Subcutaneous abdominal adipose tissue (tissue), 5 donors: ENCODE results near the gene PDHB.
"Not testable (repeated sequence)": the region's sequence is repeated elsewhere in the genome, so short reads cannot be mapped to it uniquely, and the experiment has no call there.

Experiments
- H3K27ac ChIP-seq: one replicate; pipeline ENCODE4 v1.7.0; 2013; ENCODE audit warnings: low read depth, mild to moderate bottlenecking, inconsistent platforms, low read length, moderate library complexity
- H3K27me3 ChIP-seq, 5 donors: one replicate each; pipeline ENCODE4 v1.7.0; 2013; ENCODE audit warnings: low read length in 5 of 5, inconsistent platforms in 1 of 5; ENCODE audit not compliant: control insufficient read depth in 5 of 5, insufficient read depth in 4 of 5
- H3K36me3 ChIP-seq, 5 donors: one replicate each; pipeline ENCODE4 v1.7.0; 2013; ENCODE audit warnings: low read length in 5 of 5; ENCODE audit not compliant: control insufficient read depth in 5 of 5, insufficient read depth in 5 of 5
- H3K4me1 ChIP-seq, 5 donors: one replicate each; pipeline ENCODE4 v1.7.0; 2013; ENCODE audit warnings: low read length in 5 of 5, mild to moderate bottlenecking in 3 of 5, moderate library complexity in 1 of 5; ENCODE audit not compliant: control insufficient read depth in 5 of 5, insufficient read depth in 5 of 5
- H3K4me3 ChIP-seq, 5 donors: one replicate each; pipeline ENCODE4 v1.7.0; 2013; ENCODE audit warnings: low read length in 5 of 5, low read depth in 1 of 5
- H3K9ac ChIP-seq, 5 donors: one replicate each; pipeline ENCODE4 v1.7.0; 2013; ENCODE audit warnings: low read length in 5 of 5, mild to moderate bottlenecking in 4 of 5, moderate library complexity in 3 of 5
- H3K9me3 ChIP-seq, 5 donors: one replicate each; pipeline ENCODE4 v1.7.0; 2013; ENCODE audit warnings: low read length in 5 of 5; ENCODE audit not compliant: control insufficient read depth in 5 of 5
- donor health status: healthy.
- donor health status: healthy.
- donor health status: healthy.
- donor health status: healthy.
- donor health status: healthy.

PDHB gene

DNA sequence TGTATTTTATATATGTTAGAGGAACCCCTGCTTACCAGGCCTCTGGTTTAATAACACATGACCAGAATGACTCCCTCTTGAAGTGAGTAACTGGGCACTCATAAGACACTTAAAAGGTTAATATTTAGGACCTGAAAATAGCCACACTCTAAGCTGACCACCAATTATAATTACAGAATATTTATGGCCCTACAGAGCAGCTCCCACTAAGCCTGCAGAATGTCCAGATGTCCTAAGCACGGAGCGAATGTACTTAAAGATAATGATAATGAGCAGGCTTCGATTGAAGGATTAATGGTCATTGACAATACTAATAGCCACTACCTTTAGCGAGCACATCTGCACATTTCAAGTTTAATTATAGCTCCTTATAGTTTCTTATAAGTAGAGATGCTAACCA lies 35.5 kb upstream of the PDHB start:
- Histone ChIP-seq H3K9ac (no peak overlapping the region), H3K27me3 (no peaks in the 10 kb centered on the region), H3K36me3 (no peaks in the 10 kb centered on the region), H3K4me1 (no peaks in the 10 kb centered on the region), H3K9me3 (no peaks in the 10 kb centered on the region), H3K27ac (no peak overlapping the region), H3K4me3 (no peak overlapping the region)

GRCh38 chr3:58466899-58467563 lies 33.4 kb upstream of the PDHB start:
- H3K27me3 ChIP-seq, result no peaks in the 10 kb centered on the region
- H3K27ac ChIP-seq, result no peak overlapping the region

DNA sequence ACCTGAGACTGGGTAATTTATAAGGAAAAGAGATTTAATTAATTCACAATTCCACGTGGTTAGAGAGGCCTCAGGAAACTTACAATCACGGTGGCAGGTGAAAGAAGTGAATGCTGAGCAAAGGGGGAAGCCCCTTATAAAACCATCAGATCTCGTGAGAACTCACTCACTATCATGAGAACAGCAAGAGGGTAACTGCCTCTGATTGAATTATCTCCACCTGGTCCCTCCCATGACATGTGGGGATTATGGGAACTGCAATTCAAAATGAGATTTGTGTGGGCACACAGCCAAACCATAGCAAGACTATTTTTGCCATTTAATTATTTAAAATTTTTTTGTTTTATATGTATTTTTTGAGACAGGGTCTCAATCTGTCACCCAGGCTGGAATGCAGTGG lies 31.2 kb upstream of the PDHB start:
- peaks cover 0 to 14% (median 12%) of the 10 kb centered on the region in 5 donors for H3K4me1 ChIP-seq
- H3K4me3 ChIP-seq, result no peak overlapping the region
- H3K36me3 ChIP-seq, result no peaks in the 10 kb centered on the region
- H3K27me3 ChIP-seq, result no peaks in the 10 kb centered on the region
- no peak overlapping the region for H3K9ac ChIP-seq
- no peaks in the 10 kb centered on the region for H3K9me3 ChIP-seq
- H3K27ac ChIP-seq, result no peak overlapping the region

More at GRCh38 chr3:58466899-58467563, 33.4 kb upstream of the PDHB start:
- Histone ChIP-seq H3K9me3 (no peaks in the 10 kb centered on the region), H3K36me3 (no peaks in the 10 kb centered on the region), H3K4me1 (peaks cover 0 to 14% (median 12%) of the 10 kb centered on the region in 5 donors), H3K4me3 (no peak overlapping the region), H3K9ac (no peak overlapping the region)

GRCh38 chr3:58463942-58464271 lies 30.3 kb upstream of the PDHB start:
- Histone ChIP-seq H3K4me3 (peak overlapping the region in 3 of 5 donors; percentile 34 to 64 (median 58)), H3K9ac (no peak overlapping the region), H3K4me1 (peaks cover 0 to 14% (median 12%) of the 10 kb centered on the region in 5 donors), H3K9me3 (no peaks in the 10 kb centered on the region), H3K36me3 (no peaks in the 10 kb centered on the region), H3K27me3 (no peaks in the 10 kb centered on the region), H3K27ac (no peak overlapping the region)

GRCh38 chr3:58463181-58463941 lies 29.7 kb upstream of the PDHB start:
- no peaks in the 10 kb centered on the region for H3K27me3 ChIP-seq
- no peaks in the 10 kb centered on the region for H3K9me3 ChIP-seq
- H3K4me1 ChIP-seq, result peaks cover 0 to 14% (median 12%) of the 10 kb centered on the region in 5 donors
- H3K27ac ChIP-seq, result no peak overlapping the region
- H3K9ac ChIP-seq, result peak overlapping the region in 2 of 5 donors; percentile 3 to 41
- H3K4me3 ChIP-seq, result peak overlapping the region; percentile 34 to 65 (median 58)
- H3K36me3 ChIP-seq, result no peaks in the 10 kb centered on the region

DNA sequence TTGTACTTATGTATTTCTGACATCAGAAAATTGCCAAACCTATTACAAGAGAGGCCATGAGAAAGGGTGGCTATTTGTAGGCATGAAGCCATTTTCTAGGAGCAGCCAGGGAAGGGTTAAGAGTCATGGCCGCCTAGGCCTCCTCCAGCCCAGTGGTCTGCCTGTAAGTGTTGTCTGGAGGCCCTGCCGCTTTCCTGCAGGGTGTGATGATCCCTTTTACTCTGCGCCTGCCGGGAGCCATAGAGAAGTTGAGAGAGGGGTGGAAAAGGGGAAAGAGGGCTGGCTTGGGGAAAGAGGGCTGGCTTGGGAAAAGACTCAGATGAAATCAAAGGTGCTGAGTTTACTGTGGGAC lies 29.2 kb upstream of the PDHB start:
- Histone ChIP-seq H3K27me3 (no peaks in the 10 kb centered on the region), H3K36me3 (no peaks in the 10 kb centered on the region), H3K9ac (no peak overlapping the region), H3K9me3 (no peaks in the 10 kb centered on the region), H3K27ac (no peak overlapping the region), H3K4me3 (no peak overlapping the region), H3K4me1 (peaks cover 0 to 14% (median 12%) of the 10 kb centered on the region in 5 donors)

GRCh38 chr3:58459160-58459559 lies 25.5 kb upstream of the PDHB start:
- Histone ChIP-seq H3K4me3 (no peak overlapping the region), H3K9me3 (peaks cover 0 to 12% (median 10%) of the 10 kb centered on the region in 5 donors), H3K36me3 (no peaks in the 10 kb centered on the region), H3K9ac (no peak overlapping the region), H3K27me3 (no peaks in the 10 kb centered on the region), H3K27ac (no peak overlapping the region), H3K4me1 (peaks cover 0 to 14% (median 12%) of the 10 kb centered on the region in 5 donors)

- Histone ChIP-seq H3K4me1 (no peaks in the 10 kb centered on the region), H3K9me3 (peaks cover 0 to 21% (median 16%) of the 10 kb centered on the region in 5 donors), H3K27ac (no peak overlapping the region), H3K36me3 (no peaks in the 10 kb centered on the region), H3K9ac (no peak overlapping the region), H3K27me3 (no peaks in the 10 kb centered on the region), H3K4me3 (no peak overlapping the region)
Observed at GRCh38 chr3:58452176-58452575, 18.5 kb upstream of the PDHB start.

DNA sequence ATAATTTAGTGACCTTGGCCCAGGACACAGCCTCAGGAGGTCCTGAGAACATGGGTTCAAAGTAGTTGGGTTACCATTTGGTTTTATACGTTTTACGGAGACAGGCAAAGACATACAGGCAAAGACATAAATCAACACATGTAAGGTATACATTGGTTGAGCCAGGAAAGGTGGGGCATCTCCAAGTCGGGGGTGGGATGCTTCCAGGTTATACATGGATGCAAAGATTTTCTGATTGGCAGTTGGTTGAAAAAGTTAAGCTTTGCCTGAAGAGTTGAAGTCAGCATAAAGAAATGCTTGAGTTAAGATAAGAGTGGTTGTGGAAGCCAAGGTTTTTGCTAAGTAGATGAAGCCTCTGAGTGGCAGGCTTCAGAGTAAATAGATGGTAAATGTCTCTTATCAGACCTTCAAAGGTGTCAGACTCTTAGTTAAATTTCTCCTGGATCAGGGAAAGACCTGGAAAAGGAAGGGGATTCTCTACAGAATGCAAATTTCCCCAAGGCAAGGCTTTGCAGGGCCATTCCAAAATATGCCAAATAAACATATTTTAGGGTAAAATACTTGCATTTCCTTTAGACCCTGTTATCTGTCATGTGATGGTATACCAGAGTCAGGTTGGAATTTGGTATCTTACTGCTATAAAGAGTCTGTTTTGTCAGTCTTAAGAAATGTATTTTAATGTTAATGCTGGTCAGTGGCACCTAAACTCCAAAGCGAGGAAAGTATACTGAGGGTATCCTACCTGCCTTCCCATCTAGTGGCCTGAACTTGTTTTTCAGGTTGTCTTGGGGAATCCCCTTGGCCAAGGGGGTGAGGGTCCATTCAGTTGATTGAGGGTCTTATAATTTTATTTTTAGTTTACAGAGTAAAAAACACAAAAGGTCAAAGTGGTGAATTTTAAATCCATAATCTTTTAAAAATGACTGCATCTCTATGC lies 8.2 kb upstream of the PDHB start:
- H3K36me3 ChIP-seq, result no peaks in the 10 kb centered on the region
- H3K9ac ChIP-seq, result no peak overlapping the region
- H3K27me3 ChIP-seq, result no peaks in the 10 kb centered on the region
- no peaks in the 10 kb centered on the region for H3K4me1 ChIP-seq
- H3K4me3 ChIP-seq, result no peak overlapping the region
- H3K27ac ChIP-seq, result no peak overlapping the region
- no peaks in the 10 kb centered on the region for H3K9me3 ChIP-seq

DNA sequence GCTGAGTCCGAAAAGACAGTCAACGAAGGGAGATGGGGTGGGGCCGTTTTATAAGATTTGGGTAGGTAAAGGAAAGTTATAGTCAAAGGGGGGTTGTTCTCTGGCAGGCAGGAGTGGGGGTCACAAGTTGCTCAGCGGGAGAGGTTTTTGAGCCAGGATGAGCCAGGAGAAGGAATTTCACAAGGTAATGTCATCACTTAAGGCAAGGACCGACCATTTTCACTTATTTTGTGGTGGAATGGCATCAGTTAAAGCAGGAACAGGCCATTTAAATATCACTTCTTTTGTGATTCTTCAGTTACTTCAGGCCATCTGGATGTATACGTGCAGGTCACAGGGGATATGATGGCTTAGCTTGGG lies 7.3 kb upstream of the PDHB start:
- H3K36me3 ChIP-seq, H3K9me3 ChIP-seq, H3K27me3 ChIP-seq, H3K9ac ChIP-seq, H3K4me3 ChIP-seq, H3K27ac ChIP-seq, H3K4me1 ChIP-seq: not testable (repeated sequence)
